ENCODE data around the gene PELI1.

The PELI1 gene, protein sequence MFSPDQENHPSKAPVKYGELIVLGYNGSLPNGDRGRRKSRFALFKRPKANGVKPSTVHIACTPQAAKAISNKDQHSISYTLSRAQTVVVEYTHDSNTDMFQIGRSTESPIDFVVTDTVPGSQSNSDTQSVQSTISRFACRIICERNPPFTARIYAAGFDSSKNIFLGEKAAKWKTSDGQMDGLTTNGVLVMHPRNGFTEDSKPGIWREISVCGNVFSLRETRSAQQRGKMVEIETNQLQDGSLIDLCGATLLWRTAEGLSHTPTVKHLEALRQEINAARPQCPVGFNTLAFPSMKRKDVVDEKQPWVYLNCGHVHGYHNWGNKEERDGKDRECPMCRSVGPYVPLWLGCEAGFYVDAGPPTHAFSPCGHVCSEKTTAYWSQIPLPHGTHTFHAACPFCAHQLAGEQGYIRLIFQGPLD

DNA sequence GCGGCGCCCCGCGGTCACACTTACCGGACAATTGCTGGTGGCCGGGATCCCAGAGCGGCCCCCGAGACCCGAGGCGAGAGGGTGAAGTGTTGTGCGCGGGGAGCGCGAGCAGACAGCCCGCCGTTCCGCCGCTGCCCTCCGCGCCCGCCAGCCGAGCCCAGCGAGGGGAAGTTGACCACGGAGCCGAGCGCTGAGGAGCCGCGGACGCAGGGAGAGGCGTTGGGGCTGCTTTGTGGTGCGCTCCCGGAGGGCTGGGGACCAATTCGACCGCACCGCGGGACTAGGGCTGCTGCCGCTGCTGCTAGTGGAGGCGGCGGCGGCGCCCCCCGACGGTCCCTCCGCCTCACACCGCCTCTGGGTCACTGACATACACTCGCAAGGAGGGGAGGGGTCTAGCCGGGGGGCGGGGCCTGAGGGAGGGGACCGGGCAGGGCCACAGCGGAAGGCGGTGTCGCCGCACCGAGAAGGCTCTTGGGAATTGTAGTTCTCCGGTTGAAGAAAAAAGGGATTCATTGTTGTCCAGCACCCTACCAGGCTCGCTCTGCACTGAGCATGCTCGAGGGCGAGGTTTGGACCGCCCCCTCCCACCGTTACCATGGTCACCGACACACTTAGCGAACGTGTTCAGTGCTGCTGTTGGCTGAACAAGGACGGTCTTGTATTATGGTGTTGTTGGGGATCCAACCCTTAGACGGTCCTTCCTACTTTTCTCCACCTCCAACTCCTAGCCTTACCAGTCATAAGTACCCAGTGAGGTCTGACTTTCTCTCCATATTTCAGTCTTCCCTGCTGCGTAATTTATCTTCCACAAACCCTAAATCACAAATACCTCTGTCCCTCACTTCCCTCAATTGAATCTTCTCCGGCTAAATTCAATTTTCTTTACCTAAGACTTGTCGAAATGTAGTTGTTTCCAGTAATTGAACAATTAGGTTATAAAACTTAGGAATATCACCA lies at the start of gene PELI1:
Gene PELI1 (minus strand): TSS at position 364 of the 957 bp plus-strand sequence. CDS start 36,110 bp downstream, outside the sequence.
- ChIA-PET CTCF (no interaction called here), POLR2A (no interaction called here)
- DNase-seq (ENCODE audit: extremely low spot score): peak; percentile 97
- no peak for TF ChIP-seq ELF4 (IDR thresholded peaks at IDR 0.05)
- no peak for TF ChIP-seq L3MBTL2 (conservative IDR thresholded peaks at IDR 0.05)
- no peak for TF ChIP-seq SP1 (IDR thresholded peaks at IDR 0.05)
- TF ChIP-seq ZNF384 (IDR thresholded peaks at IDR 0.05): no peak
- no peak for TF ChIP-seq TARDBP (IDR thresholded peaks at IDR 0.05)

DNA sequence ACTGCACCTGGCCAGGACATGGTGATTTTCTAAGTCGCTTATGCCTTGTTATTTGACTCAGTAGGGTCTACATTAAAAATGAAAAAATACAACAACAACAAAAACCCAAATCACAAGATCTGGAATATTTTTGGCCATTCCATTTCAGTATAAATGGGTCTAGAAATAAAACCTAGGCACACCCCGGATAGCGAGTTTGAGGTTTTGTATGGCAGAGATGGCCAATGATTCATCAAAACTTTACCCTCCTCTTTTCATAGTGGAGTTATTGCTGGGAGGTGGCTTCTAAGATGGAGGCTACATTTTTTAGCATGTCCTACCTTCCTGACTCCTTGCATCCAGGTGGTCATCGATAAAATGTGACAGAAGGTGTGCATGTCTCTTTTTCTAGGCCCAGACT lies 49.3 kb upstream of the PELI1 start:
- ChIA-PET POLR2A (no interaction called here), CTCF (no interaction called here)
- DNase-seq (ENCODE audit: extremely low spot score): no peak
- TF ChIP-seq ELF4 (IDR thresholded peaks at IDR 0.05) (no peak), SP1 (IDR thresholded peaks at IDR 0.05) (no peak), HDGF (IDR thresholded peaks at IDR 0.05; ENCODE audit: borderline replicate concordance) (no peak), FOXK2 (IDR thresholded peaks at IDR 0.05) (no peak), CTBP1 (IDR thresholded peaks at IDR 0.05; ENCODE audit: borderline replicate concordance) (no peak), L3MBTL2 (conservative IDR thresholded peaks at IDR 0.05) (no peak), BHLHE40 (IDR thresholded peaks at IDR 0.05; ENCODE audit: borderline replicate concordance) (no peak), ZNF384 (IDR thresholded peaks at IDR 0.05) (no peak), TARDBP (IDR thresholded peaks at IDR 0.05) (no peak), SUZ12 (IDR thresholded peaks at IDR 0.05) (no peak), FOXA1 (IDR thresholded peaks at IDR 0.05) (no peak), FOXM1 (IDR thresholded peaks at IDR 0.05; ENCODE audit: borderline replicate concordance) (no peak), NFRKB (IDR thresholded peaks at IDR 0.05) (no peak), LEF1 (IDR thresholded peaks at IDR 0.05; ENCODE audit: borderline replicate concordance) (no peak), ARNT (IDR thresholded peaks at IDR 0.05) (no peak)
- TF ChIP-seq, protein P1, sequence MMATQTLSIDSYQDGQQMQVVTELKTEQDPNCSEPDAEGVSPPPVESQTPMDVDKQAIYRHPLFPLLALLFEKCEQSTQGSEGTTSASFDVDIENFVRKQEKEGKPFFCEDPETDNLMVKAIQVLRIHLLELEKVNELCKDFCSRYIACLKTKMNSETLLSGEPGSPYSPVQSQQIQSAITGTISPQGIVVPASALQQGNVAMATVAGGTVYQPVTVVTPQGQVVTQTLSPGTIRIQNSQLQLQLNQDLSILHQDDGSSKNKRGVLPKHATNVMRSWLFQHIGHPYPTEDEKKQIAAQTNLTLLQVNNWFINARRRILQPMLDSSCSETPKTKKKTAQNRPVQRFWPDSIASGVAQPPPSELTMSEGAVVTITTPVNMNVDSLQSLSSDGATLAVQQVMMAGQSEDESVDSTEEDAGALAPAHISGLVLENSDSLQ (IDR thresholded peaks at IDR 0.05): no peak

DNA sequence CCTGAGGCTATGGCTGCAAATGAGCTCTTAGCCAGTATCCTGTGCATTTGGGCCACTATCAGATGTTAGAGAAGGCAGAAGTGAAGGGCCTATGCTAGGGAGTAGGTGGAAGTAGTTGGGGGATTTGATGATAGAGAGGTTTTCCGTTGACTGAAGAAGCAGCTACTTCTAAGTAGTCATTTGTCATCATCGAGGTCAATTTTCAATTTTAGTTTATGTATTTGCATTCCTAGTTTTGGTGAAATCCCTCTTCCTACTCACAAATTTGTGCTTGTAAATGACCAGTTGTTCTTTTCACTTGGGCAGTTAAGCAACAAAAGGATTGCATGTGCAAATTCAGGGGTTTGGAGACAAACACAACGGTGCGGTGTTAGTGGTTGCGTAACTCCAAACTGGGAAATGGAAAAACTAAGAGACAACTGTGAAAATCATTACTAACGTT lies 48.5 kb upstream of the PELI1 start:
- TF ChIP-seq NFRKB (IDR thresholded peaks at IDR 0.05): no peak
- TF ChIP-seq ZNF384 (IDR thresholded peaks at IDR 0.05): no peak
- TF ChIP-seq BHLHE40 (IDR thresholded peaks at IDR 0.05; ENCODE audit: borderline replicate concordance): no peak
- no peak for TF ChIP-seq ELF4 (IDR thresholded peaks at IDR 0.05)
- ChIA-PET POLR2A (no interaction called here), CTCF (no interaction called here)
- DNase-seq (ENCODE audit: extremely low spot score): no peak

DNA sequence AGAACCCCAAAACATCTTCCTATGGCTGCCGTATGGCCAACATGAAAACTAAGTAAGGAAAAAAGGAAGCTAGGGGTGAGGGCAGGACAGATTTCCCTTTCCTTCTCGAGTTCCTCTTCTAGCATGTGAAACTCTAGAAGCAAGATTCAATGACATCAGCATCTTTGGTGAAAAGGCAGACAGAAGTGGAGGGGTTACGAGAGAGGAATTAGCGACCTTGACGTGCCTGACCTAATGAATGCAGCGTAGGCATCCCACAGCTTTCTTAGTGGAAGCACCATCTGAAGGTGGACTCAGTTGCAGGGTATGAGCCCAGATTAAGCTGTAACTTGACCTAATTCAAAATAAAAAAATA lies 47.9 kb upstream of the PELI1 start:
- POLR2A ChIA-PET: no interaction called here
- no peak for DNase-seq (ENCODE audit: extremely low spot score)
- no peak for TF ChIP-seq ARNT (IDR thresholded peaks at IDR 0.05)
- TF ChIP-seq FOXK2 (IDR thresholded peaks at IDR 0.05): no peak
- no peak for TF ChIP-seq ZNF384 (IDR thresholded peaks at IDR 0.05)
- TF ChIP-seq SP1 (IDR thresholded peaks at IDR 0.05): no peak
- TF ChIP-seq CTBP1 (IDR thresholded peaks at IDR 0.05; ENCODE audit: borderline replicate concordance): no peak
- TF ChIP-seq, protein P1 (IDR thresholded peaks at IDR 0.05): no peak
- TF ChIP-seq L3MBTL2 (conservative IDR thresholded peaks at IDR 0.05): no peak
- CTCF ChIA-PET: no interaction called here

DNA sequence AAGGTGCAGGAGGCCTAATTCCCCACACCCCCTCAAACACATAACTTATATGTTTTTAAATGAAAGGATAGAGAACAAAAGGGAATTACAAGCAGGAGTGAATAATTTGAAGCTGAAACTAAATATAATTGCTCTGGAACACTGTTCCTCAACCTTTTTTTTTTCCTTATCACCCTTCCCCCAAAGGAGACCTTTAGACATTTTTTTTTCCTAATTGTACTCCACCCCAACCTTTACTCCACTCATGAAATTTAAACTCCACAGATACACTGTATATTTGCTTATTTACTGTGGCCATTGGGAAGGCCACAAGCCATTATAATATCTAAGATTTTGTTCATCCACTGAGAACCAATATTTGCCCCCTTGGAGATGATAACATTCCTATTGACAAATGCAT lies 45.4 kb upstream of the PELI1 start:
- ChIA-PET POLR2A (no interaction called here), CTCF (no interaction called here)
- no peak for DNase-seq (ENCODE audit: extremely low spot score)
- no peak for TF ChIP-seq FOXK2 (IDR thresholded peaks at IDR 0.05)
- TF ChIP-seq LEF1 (IDR thresholded peaks at IDR 0.05; ENCODE audit: borderline replicate concordance): no peak
- no peak for TF ChIP-seq SP1 (IDR thresholded peaks at IDR 0.05)
- TF ChIP-seq FOXA1 (IDR thresholded peaks at IDR 0.05): no peak
- no peak for TF ChIP-seq CTBP1 (IDR thresholded peaks at IDR 0.05; ENCODE audit: borderline replicate concordance)
- no peak for TF ChIP-seq ARNT (IDR thresholded peaks at IDR 0.05)

DNA sequence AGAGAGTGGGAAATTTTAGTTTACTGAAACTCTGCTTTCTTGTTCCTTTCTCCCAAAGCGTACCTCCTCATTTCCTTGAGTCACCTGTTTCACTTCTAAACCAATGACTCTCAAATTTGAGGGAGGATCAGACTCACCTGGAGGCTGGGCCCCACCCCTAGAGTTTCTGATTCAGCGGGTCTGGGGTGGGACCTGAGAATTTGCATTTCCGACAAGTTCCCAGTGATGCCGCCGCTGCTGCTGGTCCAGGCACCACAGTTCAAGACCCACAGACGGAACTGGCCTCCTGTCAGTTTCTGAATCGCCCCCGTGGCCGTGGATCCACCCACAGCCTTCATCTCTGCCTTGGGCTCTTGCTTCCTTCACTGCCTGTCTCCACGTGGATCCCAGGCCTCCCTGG lies 44.9 kb upstream of the PELI1 start:
- ChIA-PET POLR2A (no interaction called here), CTCF (no interaction called here)
- DNase-seq (ENCODE audit: extremely low spot score): no peak
- TF ChIP-seq, protein P1 (IDR thresholded peaks at IDR 0.05): no peak
- TF ChIP-seq L3MBTL2 (conservative IDR thresholded peaks at IDR 0.05) (no peak), HDGF (IDR thresholded peaks at IDR 0.05; ENCODE audit: borderline replicate concordance) (no peak), SUZ12 (IDR thresholded peaks at IDR 0.05) (no peak), SP1 (IDR thresholded peaks at IDR 0.05) (no peak), NFRKB (IDR thresholded peaks at IDR 0.05) (no peak), FOXK2 (IDR thresholded peaks at IDR 0.05) (no peak), CTBP1 (IDR thresholded peaks at IDR 0.05; ENCODE audit: borderline replicate concordance) (no peak), TARDBP (IDR thresholded peaks at IDR 0.05) (no peak), ARNT (IDR thresholded peaks at IDR 0.05) (no peak), ELF4 (IDR thresholded peaks at IDR 0.05) (no peak)

All from HEK293T (cell line).